K562 (cell line): ENCODE results near the gene MARS1. TPM values are rescaled to one million over a fixed set of nuclear protein-coding genes. Genes with fewer than 3 reads are reported as not detected.

ENCODE experiments used
- CBFA2T2 ChIP-seq: fragments of 450-650 bp; conservative IDR thresholded peaks from 2 replicates; pipeline ENCODE4 v1.6.1; 2017; ENCODE audit warnings: mild to moderate bottlenecking
- ETV1 ChIP-seq: fragments of 450-650 bp; conservative IDR thresholded peaks from 2 replicates; pipeline ENCODE4 v1.6.1; 2016; ENCODE audit warnings: missing genetic modification characterization, control low read depth, low read depth, missing compliant biosample characterization
- MEF2D ChIP-seq: conservative IDR thresholded peaks from 2 replicates; pipeline ENCODE4 v1.6.1; 2016; ENCODE audit warnings: low read depth, missing genetic modification characterization, missing compliant biosample characterization
- MTA3 ChIP-seq: fragments of 450-650 bp; formaldehyde crosslinking; IDR thresholded peaks from 2 replicates; pipeline ENCODE4 v1.6.1; 2017; ENCODE audit warnings: mild to moderate bottlenecking, borderline replicate concordance
- MTF1 ChIP-seq: fragments of 250-450 bp; sonication (Bioruptor Pico); IDR thresholded peaks from 2 replicates; pipeline ENCODE4 v1.9.0; 2021; ENCODE audit warnings: moderate library complexity, mild to moderate bottlenecking, inconsistent platforms, borderline replicate concordance
- MYC ChIP-seq, 2 experiments: fragments of 250-450 bp in 1 of 2; sonication (Bioruptor Pico) in 1 of 2; IDR thresholded peaks; 2 replicates each; pipeline versions ENCODE4 v1.5.1 to v1.6.1; 2012 to 2021; ENCODE audit warnings: low read depth in 2 of 2, borderline replicate concordance in 1 of 2, improper control_type of control experiment in 1 of 2, low read length in 1 of 2, mild to moderate bottlenecking in 1 of 2, moderate library complexity in 1 of 2
- POLR2A ChIP-seq: fragments of 450-650 bp; conservative IDR thresholded peaks from 2 replicates; pipeline ENCODE4 v1.6.1; 2016
- POLR2G ChIP-seq: fragments of 200-400 bp; formaldehyde crosslinking; IDR thresholded peaks from 2 replicates; pipeline ENCODE4 v1.6.1; 2017; ENCODE audit warnings: low read depth, mild to moderate bottlenecking, antibody characterized with exemption, low read length, moderate library complexity
- RHOXF2B ChIP-seq: fragments of 250-450 bp; sonication (Bioruptor Pico); conservative IDR thresholded peaks from 2 replicates; pipeline ENCODE4 v1.5.1; 2021
- SAFB2 ChIP-seq: fragments of 200-400 bp; formaldehyde crosslinking; IDR thresholded peaks from 2 replicates; pipeline ENCODE4 v1.6.1; 2018; ENCODE audit warnings: borderline replicate concordance, low read length, low read depth, moderate library complexity; ENCODE audit not compliant: severe bottlenecking
- SMAD3 ChIP-seq: fragments of 450-650 bp; formaldehyde crosslinking; conservative IDR thresholded peaks from 2 replicates; pipeline ENCODE4 v1.4.0; 2020; ENCODE audit warnings: mild to moderate bottlenecking
- SP1 ChIP-seq: sonication (generic); formaldehyde crosslinking; IDR thresholded peaks from 2 replicates; pipeline ENCODE4 v1.8.1; 2022; ENCODE audit warnings: mild to moderate bottlenecking, missing genetic modification reagents
- TEAD4 ChIP-seq, 2 experiments: sonication (generic) in 1 of 2; formaldehyde crosslinking in 1 of 2; IDR thresholded peaks; 2 replicates each; pipeline versions ENCODE4 v1.6.1 to v1.8.0; 2012 to 2022; ENCODE audit warnings: borderline replicate concordance in 1 of 2, inconsistent platforms in 1 of 2, low read length in 1 of 2, mild to moderate bottlenecking in 1 of 2, missing genetic modification reagents in 1 of 2
- ZNF668 ChIP-seq: fragments of 250-450 bp; sonication (Bioruptor Pico); IDR thresholded peaks from 2 replicates; pipeline ENCODE4 v1.8.0; 2022; ENCODE audit warnings: mild to moderate bottlenecking, inconsistent platforms
- ZNF76 ChIP-seq: fragments of 250-450 bp; sonication (Bioruptor Pico); IDR thresholded peaks from 2 replicates; pipeline ENCODE4 v1.4.0; 2020; ENCODE audit warnings: mild to moderate bottlenecking, moderate library complexity, borderline replicate concordance
- polyA plus RNA-seq, 8 experiments: library from polyadenylated mRNA; depleted of rRNA in 4 of 8; stranded (reverse) in 5 of 8; unstranded in 3 of 8; fragments of >200 nt; fragmentation: Nextera tagmentation in 2 of 8; fragmentation: Illumina TruSeq in 1 of 8; extraction: Ambion mirVana in 2 of 8; extraction: Trizol in 1 of 8; gene quantifications; 2 replicates each; pipeline versions ENCODE4 v1.2.1 to v1.2.3, GENCODE V29; 2011 to 2014; ENCODE audit warnings: inconsistent platforms in 1 of 8, missing spikeins in 1 of 8
- total RNA-seq, 7 experiments: library from RNA; depleted of rRNA in 6 of 7; stranded (reverse); fragments of >200 nt in 6 of 7; fragmentation: Illumina TruSeq in 2 of 7; extraction: Trizol in 2 of 7; gene quantifications; 2 replicates each; pipeline versions ENCODE4 v1.2.1 to v1.2.3, GENCODE V29; 2011 to 2021; ENCODE audit warnings: low replicate concordance in 1 of 7
- TF ChIP-seq, protein P1 (sequence below): fragments of 250-450 bp; sonication (Bioruptor Pico); IDR thresholded peaks from 2 replicates; pipeline ENCODE4 v1.4.0; 2020

Gene MARS1
- total and polyA plus RNA-seq, 9 of the 15 experiments (the other 6 are each of a cell fraction or from before 2014, with no cell fraction given) = 117 to 382 (median 220) TPM

DNA sequence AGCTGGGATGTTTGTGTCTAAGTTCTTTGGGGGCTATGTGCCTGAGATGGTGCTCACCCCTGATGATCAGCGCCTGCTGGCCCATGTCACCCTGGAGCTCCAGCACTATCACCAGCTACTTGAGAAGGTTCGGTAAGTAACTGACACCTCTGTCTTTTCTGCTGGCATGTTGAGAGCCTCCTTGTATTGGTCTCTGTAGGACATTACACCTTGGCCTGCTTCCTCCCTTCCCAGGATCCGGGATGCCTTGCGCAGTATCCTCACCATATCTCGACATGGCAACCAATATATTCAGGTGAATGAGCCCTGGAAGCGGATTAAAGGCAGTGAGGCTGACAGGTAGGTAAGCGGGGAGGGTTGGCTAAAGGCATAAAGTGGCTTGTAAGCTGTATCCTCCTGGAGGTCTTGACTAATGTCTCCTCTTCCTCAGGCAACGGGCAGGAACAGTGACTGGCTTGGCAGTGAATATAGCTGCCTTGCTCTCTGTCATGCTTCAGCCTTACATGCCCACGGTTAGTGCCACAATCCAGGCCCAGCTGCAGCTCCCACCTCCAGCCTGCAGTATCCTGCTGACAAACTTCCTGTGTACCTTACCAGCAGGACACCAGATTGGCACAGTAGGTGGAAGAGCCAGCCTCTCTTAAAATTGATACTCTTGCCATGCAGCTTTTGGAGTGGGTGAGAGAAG lies 27.0 kb downstream of the MARS1 start (continued):
- TF ChIP-seq, protein P1, sequence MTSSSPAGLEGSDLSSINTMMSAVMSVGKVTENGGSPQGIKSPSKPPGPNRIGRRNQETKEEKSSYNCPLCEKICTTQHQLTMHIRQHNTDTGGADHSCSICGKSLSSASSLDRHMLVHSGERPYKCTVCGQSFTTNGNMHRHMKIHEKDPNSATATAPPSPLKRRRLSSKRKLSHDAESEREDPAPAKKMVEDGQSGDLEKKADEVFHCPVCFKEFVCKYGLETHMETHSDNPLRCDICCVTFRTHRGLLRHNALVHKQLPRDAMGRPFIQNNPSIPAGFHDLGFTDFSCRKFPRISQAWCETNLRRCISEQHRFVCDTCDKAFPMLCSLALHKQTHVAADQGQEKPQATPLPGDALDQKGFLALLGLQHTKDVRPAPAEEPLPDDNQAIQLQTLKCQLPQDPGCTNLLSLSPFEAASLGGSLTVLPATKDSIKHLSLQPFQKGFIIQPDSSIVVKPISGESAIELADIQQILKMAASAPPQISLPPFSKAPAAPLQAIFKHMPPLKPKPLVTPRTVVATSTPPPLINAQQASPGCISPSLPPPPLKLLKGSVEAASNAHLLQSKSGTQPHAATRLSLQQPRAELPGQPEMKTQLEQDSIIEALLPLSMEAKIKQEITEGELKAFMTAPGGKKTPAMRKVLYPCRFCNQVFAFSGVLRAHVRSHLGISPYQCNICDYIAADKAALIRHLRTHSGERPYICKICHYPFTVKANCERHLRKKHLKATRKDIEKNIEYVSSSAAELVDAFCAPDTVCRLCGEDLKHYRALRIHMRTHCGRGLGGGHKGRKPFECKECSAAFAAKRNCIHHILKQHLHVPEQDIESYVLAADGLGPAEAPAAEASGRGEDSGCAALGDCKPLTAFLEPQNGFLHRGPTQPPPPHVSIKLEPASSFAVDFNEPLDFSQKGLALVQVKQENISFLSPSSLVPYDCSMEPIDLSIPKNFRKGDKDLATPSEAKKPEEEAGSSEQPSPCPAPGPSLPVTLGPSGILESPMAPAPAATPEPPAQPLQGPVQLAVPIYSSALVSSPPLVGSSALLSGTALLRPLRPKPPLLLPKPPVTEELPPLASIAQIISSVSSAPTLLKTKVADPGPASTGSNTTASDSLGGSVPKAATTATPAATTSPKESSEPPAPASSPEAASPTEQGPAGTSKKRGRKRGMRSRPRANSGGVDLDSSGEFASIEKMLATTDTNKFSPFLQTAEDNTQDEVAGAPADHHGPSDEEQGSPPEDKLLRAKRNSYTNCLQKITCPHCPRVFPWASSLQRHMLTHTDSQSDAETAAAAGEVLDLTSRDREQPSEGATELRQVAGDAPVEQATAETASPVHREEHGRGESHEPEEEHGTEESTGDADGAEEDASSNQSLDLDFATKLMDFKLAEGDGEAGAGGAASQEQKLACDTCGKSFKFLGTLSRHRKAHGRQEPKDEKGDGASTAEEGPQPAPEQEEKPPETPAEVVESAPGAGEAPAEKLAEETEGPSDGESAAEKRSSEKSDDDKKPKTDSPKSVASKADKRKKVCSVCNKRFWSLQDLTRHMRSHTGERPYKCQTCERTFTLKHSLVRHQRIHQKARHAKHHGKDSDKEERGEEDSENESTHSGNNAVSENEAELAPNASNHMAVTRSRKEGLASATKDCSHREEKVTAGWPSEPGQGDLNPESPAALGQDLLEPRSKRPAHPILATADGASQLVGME (CRISPR knock-in tag) = no peak
- no peak for TF ChIP-seq ZNF76 (CRISPR knock-in tag)
- peak; percentile 38; the same call in 1 of the 2 replicates for TF ChIP-seq SP1 (CRISPR knock-in tag)
- peak; percentile 41; the same call in 1 of the 2 replicates for TF ChIP-seq MTA3
- TF ChIP-seq CBFA2T2 = no peak
- no peak; the same call in 1 of the 2 replicates for TF ChIP-seq POLR2G
- TF ChIP-seq SMAD3 (CRISPR knock-in tag) = 0 out of 2 replicates have a peak, but pooled peaks have one; percentile 32
- no peak for TF ChIP-seq ETV1 (tag)
- TF ChIP-seq ZNF668 (CRISPR knock-in tag) = no peak
- no peak for TF ChIP-seq MEF2D (tag)
- TF ChIP-seq MTF1 (CRISPR knock-in tag) = no peak
- TF ChIP-seq SAFB2 = no peak
- no peak; the same call in 1 of the 2 replicates for TF ChIP-seq TEAD4 (IDR thresholded peaks at IDR 0.05; ENCODE audit: low read length)
- TF ChIP-seq TEAD4 (CRISPR knock-in tag; IDR thresholded peaks at IDR 0.05; ENCODE audit: borderline replicate concordance) = no peak
- no peak for TF ChIP-seq MYC (IDR thresholded peaks at IDR 0.05; ENCODE audit: low read depth, low read length)
- TF ChIP-seq MYC (CRISPR knock-in tag; IDR thresholded peaks at IDR 0.05; ENCODE audit: borderline replicate concordance, low read depth) = peak; percentile 43; the same call in 1 of the 2 replicates
- 0 out of 2 replicates have a peak, but pooled peaks have one; percentile 24 for TF ChIP-seq RHOXF2B
- TF ChIP-seq POLR2A = peak; percentile 7; the same call in 1 of the 2 replicates
- TF ChIP-seq, all 486 proteins: peak for 11
